Erythroblast (primary cell): Measurements from ENCODE around the gene ZNF236.

ENCODE experiments used
- GATA1 ChIP-seq: IDR thresholded peaks from 2 replicates; pipeline ENCODE4 v1.6.1; 2011; ENCODE audit warnings: low read depth, mild to moderate bottlenecking, control low read depth, low read length, moderate library complexity
- POLR2A ChIP-seq: IDR thresholded peaks from 2 replicates; pipeline ENCODE4 v1.6.1; 2011; ENCODE audit warnings: mild to moderate bottlenecking, low read length

DNA sequence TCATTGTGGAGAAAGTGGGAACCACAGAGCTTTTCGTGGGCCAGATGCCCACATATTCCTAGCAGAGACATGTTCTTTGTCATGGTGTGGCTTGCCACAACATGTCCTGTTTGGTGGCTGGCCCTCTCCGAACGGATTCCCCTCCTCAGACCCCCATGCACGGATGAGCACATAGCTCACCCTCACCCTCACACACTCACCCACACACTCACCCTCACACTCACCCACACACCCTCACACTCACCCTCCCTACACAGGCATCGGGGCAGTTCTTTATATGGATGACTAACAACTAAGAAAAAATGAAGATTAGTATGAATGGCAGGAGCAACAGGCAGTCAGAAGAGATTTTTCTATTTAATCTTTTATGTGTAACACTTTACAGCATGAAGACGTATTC, 149.9 kb downstream of the ZNF236 start:
- TF ChIP-seq POLR2A (no peak), GATA1 (no peak)
